Adipose tissue (tissue), 3 donors: ENCODE data around the gene RPL9. TPM values are rescaled to one million over a fixed set of nuclear protein-coding genes. Genes with fewer than 3 reads are reported as not detected.

Source experiments
- H3K27ac ChIP-seq: one replicate; pipeline ENCODE4 v1.5.1; 2013; ENCODE audit warnings: low read depth, low read length
- WGBS, 3 donors: extraction: QIAGEN DNeasy Blood & Tissue Kit; methylation state at CpG; one replicate each; pipeline ENCODE4 v1.1.7; 2013; 5-methylcytosine and 5-hydroxymethylcytosine counted together
- polyA plus RNA-seq, 3 donors: library from polyadenylated mRNA; stranded (reverse); fragments of 200-250 nt; gene quantifications; one replicate each; pipeline ENCODE4 v1.2.3, GENCODE V29; 2013
- donor health status: healthy with polysubstance abuse.
- donor health status: Bipolar disorder and iron deficiency.
- donor health status: healthy.

The RPL9 gene
- polyA plus RNA-seq, 3 donors: 1,530 to 3,846 (median 2,121) TPM

DNA sequence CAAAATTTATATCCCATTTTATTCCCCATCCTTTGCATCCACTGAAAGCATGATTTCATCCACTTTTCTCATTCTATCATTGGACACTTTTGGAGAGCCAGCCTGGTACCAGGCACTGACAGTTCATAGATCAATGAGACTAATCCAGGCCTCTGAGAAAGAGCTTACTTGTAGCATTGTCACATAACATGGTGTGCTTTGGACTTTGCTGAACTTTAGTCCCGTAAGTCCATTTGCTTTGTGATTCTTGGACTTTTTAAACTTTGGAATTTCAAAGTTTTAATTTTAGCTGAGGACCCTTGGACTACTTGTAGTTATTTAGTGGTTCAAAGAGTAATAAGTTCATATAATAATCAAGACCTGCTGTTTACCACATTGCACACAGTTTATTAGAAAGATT, 11.7 kb upstream of the RPL9 start:
- 88 to 95% (median 88%) methylated on average over 1 of the region's 1 CpG for WGBS, 3 donors
- no peak overlapping the region for H3K27ac ChIP-seq

DNA sequence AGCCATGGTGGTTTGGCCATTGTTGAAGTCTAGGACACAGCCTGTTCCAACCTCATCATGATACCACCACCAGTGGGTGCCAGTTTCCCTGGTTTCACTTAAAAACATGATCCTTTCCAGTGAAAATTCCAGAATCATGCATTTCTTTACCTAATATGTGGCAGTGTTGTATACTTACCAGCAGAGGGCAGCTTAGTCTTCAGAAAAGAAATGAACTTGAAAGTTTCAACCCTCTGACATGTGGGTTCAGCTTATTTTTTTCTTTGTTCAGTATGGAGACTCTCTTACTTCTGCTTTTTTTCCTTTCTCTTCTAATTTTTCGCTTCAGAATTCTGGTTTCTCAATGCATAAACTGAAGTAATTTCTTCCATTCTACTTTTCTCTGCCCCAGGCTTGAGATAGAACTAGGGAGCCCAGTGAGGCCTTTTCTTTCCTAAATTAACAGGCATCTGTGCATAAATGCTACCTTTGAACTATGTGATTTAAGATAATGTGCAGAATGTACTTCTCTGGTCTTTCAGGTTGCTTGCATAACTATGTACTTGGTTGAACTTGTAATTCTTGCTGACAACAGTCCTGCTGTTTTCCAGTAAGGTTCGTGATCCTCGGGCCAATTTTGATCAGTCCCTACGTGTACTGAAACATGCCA, 10.8 kb upstream of the RPL9 start:
- no peak overlapping the region for H3K27ac ChIP-seq
- 52 to 59% (median 52%) methylated on average over 4 of the region's 4 CpGs for WGBS, 3 donors

DNA sequence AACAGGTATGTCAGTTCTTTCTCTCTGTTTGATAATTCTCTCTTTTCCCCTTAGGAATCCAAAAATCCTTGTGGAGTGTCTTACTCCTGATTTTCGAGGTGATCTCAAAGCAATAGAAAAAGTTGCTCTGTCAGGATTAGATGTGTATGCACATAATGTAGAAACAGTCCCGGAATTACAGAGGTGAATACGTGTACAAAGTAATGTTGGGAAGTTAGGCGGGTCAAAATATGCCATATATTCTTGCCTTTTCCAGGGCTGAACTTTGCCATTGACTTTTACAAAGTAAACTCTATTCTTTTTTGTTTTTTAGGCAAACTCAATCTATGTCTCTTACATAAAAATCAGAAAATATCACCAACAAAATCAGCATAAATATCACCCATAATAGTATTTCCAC, 8.7 kb upstream of the RPL9 start:
- no peak overlapping the region for H3K27ac ChIP-seq
- 84 to 94% (median 91%) methylated on average over 4 of the region's 4 CpGs for WGBS, 3 donors

DNA sequence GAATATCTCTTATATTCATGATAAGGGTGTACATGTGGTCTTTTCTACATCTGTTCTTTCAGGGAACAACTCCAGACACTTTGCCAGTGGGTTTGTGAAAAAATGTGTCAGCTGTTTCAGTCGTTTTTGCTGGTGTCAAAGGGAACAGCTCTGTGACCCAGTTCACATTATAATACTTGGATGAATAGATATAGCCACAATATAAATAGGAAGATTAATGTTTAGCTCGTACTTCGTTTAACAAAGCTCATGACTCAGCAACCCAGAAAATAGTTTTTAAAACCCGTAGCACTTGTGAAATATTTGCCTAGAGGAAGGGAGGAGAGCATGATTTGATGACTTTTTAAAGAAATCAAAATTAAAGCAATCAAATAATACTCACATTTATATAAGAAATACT, 8.0 kb upstream of the RPL9 start:
- 28 to 67% (median 51%) methylated on average over 4 of the region's 4 CpGs for whole genome bisulfite sequencing, 3 donors
- H3K27ac ChIP-seq: no peak overlapping the region

DNA sequence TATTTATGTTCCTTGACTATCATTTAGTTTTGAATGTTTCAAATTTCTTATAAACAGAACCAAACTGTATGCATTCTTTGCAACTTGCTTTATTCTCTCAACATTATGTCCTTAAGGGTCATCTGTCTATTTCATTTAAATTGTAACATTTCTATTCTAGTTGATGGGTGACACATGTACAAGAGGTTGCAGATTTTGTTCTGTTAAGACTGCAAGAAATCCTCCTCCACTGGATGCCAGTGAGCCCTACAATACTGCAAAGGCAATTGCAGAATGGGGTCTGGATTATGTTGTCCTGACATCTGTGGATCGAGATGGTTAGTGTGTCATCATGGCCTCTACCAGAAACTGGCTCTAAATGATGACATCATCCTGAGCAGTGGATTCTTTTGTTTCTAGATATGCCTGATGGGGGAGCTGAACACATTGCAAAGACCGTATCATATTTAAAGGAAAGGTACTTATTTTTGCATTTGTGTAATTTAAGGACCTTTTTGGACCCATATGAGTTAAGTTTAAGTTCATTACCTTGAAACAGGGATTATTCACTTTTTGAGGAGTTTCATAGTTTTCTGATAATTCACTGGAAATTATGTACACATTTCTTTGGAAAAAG, 6.3 kb upstream of the RPL9 start:
- 35 to 48% (median 38%) methylated on average over 2 of the region's 2 CpGs for WGBS, 3 donors
- no peak overlapping the region for H3K27ac ChIP-seq

DNA sequence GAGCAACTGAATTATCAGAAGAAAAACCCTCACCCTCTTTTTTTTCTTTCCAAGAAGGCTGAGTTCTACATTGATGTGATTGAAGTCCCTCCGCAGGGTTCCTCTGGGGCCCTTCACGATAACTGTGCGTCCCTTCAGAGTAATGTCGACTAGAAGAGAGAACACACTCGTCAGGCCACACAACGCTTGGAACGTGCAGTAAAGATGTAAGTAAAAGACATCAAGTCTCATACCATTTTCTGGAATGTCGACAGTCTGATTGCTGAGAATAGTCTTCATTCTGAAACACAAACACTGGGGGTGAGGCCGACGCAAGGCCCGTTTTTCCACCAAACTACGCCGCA, 589 bp downstream of the RPL9 start:
- peak overlapping the region; percentile 87 for H3K27ac ChIP-seq
- 0 to 1% (median 1%) methylated on average over 13 of the region's 13 CpGs for WGBS, 3 donors

DNA sequence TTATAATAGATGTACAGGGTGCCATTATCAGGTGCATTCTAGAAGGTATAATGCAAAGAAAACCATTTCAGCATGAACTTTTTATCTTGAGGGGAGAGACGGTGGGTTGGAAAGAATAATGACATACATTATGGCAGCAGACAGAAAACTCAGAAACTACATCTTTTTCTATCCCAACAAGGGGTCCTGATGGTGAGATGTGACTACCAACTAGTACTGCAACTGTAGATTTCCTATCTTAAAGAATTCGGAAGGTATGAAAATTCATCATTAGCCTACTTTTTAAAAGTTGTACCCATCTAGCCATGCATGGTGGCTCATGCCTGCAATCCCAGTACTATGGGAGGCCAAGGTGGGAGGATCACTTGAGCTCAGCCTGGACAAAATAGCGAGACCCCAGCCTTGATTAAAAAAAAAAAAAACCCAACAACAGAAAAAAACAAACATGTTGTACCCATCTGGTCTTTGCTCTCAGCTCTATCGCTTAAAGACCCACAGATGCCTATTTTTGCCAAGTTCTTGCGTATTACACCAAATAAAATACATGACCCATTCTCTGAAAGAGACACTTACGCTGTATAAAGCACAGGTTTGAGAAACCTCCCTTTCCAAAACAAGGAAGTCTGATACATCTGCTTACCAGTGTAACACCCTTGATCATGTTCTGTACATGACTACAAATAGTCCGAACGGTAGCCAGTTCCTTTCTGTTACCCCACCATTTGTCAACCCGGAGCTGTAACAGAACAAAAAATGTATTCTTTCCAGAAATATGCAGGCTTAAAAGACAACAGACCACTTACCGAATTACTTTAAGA, 1.6 kb downstream of the RPL9 start:
- WGBS, 3 donors: 45 to 69% (median 66%) methylated on average over 10 of the region's 10 CpGs
- no peak overlapping the region for H3K27ac ChIP-seq

DNA sequence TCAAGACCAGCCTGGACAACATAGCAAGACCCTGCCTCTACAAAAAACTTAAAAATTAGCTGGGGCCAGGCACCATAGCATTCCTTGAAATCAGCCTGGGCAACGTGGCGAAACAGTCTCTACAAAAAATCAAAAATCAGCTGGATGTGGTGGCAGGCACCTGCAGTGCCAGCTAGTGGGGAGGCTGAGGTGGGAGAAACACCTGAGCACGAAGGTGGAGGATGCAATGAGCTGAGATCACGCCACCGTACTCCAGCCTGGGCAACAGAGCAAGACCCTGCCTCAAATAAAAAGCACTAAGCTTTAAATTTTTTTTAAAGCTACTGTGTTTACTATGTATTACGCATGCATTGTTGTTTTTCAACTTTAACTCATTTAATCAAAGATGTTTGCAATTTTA, 3.2 kb downstream of the RPL9 start:
- WGBS, 3 donors: 90 to 92% (median 92%) methylated on average over 6 of the region's 6 CpGs
- no peak overlapping the region for H3K27ac ChIP-seq

DNA sequence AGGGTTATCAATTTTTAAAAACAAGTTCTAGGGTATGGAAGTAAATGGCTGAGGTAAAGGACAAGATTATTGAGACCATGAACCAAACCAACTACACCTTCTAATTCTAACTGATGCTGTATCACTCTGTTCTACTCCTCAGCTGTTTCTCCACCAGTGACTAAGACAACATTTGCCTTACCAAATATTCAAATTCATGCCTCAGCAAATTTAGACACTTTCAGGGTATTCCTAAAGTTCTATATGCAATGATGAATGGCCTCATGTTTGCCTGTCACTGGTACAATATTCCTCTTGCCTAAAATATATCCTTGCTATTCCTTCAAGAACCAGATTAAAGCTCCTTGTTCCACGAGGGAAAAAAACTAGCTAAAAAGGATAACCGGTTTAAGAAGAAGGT, 5.0 kb downstream of the RPL9 start:
- no peak overlapping the region for H3K27ac ChIP-seq
- WGBS, 3 donors: 72 to 82% (median 74%) methylated on average over 2 of the region's 2 CpGs

DNA sequence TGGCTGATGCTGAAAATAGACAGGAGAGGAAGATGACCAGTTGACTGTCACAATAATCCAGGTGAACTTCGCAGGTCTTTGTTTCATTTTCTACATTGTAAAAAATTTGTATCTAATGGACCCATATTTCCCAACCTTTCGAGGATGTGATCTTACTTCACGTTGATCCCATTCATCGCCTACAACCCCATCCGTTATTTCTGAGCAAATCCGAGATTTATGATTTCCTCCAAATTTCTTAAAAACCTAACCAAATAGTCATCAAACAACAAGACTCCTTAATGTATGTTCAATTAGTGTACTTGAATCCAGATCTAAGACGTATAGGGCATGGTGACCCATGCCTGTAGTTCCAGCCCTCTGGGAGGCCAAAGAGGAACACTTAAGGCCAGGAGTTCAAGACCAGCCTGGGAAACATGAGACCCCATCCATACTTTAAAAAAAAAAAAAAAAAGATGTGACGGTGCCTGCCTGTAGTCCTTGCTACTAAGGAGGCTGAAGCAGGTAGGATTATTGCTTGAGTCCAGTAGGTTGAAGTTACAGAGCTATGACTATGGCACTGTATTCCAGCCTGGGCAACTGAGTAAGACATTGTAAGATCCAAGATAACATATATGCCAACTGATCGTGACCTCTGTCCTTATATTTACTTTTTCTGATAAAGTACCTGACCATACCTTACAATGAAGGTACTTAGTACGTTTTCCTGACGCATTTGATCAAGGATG, 5.7 kb downstream of the RPL9 start:
- no peak overlapping the region for H3K27ac ChIP-seq
- WGBS, 3 donors: 75 to 84% (median 83%) methylated on average over 11 of the region's 11 CpGs

DNA sequence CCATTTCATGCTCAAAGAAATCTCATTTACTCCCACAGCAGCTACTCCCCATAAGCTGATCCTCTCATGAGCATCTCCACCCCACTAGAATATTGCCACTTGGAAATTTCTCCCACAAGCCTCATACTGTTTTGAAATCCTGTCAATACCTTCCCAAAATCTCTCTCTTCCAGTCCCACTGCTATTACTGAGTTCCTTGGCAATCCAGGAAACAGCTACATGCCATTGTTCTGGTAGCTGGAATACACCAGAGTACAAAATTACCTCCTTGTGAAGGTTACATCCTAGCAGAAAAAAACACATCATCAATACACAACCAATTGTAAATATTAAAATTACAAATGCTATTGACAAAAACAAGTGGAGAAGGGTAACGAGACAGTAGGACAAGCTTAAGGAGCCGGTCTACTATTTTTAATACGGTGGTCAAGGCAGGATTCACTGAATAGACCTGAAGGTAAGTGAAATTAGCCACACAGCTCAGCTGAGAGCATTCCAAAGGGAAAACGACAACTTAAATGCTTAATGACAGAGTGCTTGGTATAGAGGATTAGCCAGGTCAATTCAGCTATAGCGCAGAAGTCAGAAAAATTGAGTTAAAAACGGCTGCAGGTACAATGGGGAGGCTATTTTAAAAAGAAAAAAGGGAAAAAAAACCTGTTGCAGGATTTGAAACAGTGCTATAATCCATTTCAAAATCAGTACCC, 6.4 kb downstream of the RPL9 start:
- no peak overlapping the region for H3K27ac ChIP-seq
- 89 to 91% (median 91%) methylated on average over 6 of the region's 6 CpGs for WGBS, 3 donors

DNA sequence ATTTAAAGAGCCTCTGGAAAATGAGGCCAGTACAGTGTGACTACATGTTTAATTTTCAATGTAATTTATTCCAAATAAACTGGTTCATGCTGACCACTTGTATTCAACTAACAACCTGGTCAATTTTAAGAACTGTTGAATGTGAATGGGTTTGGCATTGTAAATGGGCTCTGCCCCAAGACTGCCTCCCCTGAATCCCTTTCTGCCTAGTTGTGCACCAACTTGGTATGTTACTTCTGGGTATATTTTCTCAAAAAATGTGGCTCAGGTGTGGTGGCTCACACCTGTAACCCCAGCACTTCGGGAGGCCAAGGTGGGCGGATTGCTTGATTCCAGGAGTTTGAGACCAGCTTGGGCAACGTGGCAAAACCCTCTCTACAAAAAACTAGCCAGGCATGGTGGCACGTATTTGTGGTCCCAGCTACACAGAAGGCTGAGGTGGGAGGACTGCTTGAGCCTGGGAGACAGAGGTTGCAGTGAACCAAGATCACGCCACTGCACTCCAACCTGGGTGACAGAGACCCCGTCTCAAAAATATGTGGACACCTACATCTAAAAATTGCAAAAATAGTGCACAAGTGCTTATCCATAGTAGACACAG, 7.2 kb downstream of the RPL9 start:
- no peak overlapping the region for H3K27ac ChIP-seq
- 88 to 93% (median 91%) methylated on average over 6 of the region's 6 CpGs for WGBS, 3 donors

DNA sequence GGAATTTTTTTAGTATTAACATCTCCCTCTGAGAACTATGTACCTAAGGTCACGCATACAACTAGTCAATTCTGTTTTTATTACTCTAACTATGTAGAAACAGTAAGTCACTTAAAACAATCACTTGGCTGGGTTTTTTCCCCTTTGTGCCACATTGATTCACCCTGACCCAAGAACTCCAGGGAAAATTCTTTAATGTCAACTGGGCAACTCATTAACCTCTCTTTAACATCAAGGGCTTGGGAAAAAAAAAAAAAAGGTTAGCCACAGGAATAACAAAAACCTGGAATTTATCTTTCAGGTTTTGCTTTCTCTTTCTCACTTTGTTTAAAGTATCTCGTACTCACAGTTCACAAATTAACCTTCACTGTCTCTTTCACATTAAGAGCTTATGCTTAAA, 8.1 kb downstream of the RPL9 start:
- WGBS, 3 donors: 20 to 71% (median 55%) methylated on average over 2 of the region's 2 CpGs
- no peak overlapping the region for H3K27ac ChIP-seq

DNA sequence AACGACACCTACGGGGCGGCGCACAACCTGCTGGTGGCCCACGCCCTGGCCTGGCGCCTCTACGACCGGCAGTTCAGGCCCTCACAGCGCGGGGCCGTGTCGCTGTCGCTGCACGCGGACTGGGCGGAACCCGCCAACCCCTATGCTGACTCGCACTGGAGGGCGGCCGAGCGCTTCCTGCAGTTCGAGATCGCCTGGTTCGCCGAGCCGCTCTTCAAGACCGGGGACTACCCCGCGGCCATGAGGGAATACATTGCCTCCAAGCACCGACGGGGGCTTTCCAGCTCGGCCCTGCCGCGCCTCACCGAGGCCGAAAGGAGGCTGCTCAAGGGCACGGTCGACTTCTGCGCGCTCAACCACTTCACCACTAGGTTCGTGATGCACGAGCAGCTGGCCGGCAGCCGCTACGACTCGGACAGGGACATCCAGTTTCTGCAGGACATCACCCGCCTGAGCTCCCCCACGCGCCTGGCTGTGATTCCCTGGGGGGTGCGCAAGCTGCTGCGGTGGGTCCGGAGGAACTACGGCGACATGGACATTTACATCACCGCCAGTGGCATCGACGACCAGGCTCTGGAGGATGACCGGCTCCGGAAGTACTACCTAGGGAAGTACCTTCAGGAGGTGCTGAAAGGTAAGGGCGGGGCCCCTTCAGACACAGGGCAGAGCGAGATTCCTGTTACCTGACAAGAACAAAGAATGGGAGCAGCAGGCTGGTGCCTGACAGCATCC, 11.7 kb downstream of the RPL9 start:
- no peak overlapping the region for H3K27ac ChIP-seq
- 12 to 42% (median 13%) methylated on average over 61 of the region's 61 CpGs for WGBS, 3 donors

DNA sequence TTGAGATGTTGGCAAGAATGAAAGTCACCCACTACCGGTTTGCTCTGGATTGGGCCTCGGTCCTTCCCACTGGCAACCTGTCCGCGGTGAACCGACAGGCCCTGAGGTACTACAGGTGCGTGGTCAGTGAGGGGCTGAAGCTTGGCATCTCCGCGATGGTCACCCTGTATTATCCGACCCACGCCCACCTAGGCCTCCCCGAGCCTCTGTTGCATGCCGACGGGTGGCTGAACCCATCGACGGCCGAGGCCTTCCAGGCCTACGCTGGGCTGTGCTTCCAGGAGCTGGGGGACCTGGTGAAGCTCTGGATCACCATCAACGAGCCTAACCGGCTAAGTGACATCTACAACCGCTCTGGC, 12.3 kb downstream of the RPL9 start:
- WGBS, 3 donors: 85 to 90% (median 87%) methylated on average over 20 of the region's 20 CpGs

DNA sequence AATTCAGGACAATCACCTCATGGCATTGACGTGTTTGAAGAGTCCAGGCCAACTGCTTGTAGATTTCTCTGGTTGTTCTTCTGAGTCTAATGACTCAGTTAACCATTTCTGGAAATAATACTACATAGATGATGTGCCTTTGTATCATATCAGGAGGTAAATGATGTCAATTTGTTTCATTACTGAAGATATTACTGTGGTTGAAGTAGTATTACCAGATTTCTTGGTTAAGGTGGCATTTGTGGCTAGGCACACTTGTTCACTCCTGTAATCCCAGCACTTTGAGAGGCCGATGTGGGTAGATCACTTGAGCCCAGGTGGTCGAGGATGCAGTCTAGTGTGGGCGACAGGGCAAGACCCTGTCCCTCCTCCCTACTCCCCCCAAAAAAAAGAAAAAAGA, 15.7 kb downstream of the RPL9 start:
- WGBS, 3 donors: 72 to 90% (median 89%) methylated on average over 4 of the region's 4 CpGs
- no peak overlapping the region for H3K27ac ChIP-seq

More for the DNA sequence above, 12.3 kb downstream of the RPL9 start:
- H3K27ac ChIP-seq: no peak overlapping the region

DNA sequence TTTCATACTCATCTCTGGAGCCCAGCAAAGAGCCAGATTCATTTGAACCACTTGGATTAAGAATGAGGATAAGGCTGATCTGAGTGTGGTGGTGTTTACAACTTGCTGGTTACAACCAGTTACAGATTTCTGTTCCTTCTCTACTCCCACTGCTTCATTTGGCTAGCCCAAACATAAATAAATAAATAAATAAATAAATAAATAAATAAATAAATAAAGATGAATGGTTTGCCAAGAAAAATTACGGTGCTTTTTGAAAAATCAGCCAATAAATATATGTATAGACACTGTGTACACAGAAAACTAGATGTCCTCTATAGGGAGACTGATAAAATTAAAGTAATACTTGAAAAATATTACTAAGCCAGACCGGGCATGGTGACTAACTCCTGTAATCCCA, 17.1 kb downstream of the RPL9 start:
- WGBS, 3 donors: 88 to 95% (median 89%) methylated on average over 2 of the region's 2 CpGs
- no peak overlapping the region for H3K27ac ChIP-seq
